ENCODE measurements around the gene C10orf95. TPM values are rescaled to one million over a fixed set of nuclear protein-coding genes. Genes with fewer than 3 reads are reported as not detected.

Gene C10orf95
- total RNA-seq, 1 donor from 2014 or later: not detected

GRCh38 chr10:102492983-102493382, 41.6 kb upstream of the C10orf95 start:
- Mint-ChIP-seq H3K36me3 (ENCODE audit: unreplicated experiment) (no peaks in the 10 kb centered on the region), H3K4me3 (ENCODE audit: unreplicated experiment) (peak overlapping the region; percentile 25), H3K9me3 (ENCODE audit: unreplicated experiment) (peaks cover 4% of the 10 kb centered on the region), H3K4me1 (ENCODE audit: low read depth, unreplicated experiment) (peaks cover 17% of the 10 kb centered on the region), H3K27ac (ENCODE audit: unreplicated experiment) (peak overlapping the region; percentile 66), H3K27me3 (ENCODE audit: unreplicated experiment) (peaks cover 1% of the 10 kb centered on the region)
- TF ChIP-seq CTCF (IDR thresholded peaks at IDR 0.05; ENCODE audit: partially characterized antibody, unreplicated experiment): no peak
- DNase-seq: no peak

GRCh38 chr10:102492344-102492939, 41.1 kb upstream of the C10orf95 start:
- no peak overlapping the region for H3K27ac Mint-ChIP-seq (ENCODE audit: unreplicated experiment)
- H3K4me1 Mint-ChIP-seq (ENCODE audit: low read depth, unreplicated experiment): peaks cover 17% of the 10 kb centered on the region

GRCh38 chr10:102491136-102491535, 39.8 kb upstream of the C10orf95 start:
- Mint-ChIP-seq H3K9me3 (ENCODE audit: unreplicated experiment) (peaks cover 4% of the 10 kb centered on the region), H3K4me1 (ENCODE audit: low read depth, unreplicated experiment) (peaks cover 17% of the 10 kb centered on the region), H3K27ac (ENCODE audit: unreplicated experiment) (peak overlapping the region; percentile 72), H3K27me3 (ENCODE audit: unreplicated experiment) (peaks cover 1% of the 10 kb centered on the region), H3K4me3 (ENCODE audit: unreplicated experiment) (peak overlapping the region; percentile 14), H3K36me3 (ENCODE audit: unreplicated experiment) (no peaks in the 10 kb centered on the region)
- no peak for DNase-seq
- TF ChIP-seq CTCF (IDR thresholded peaks at IDR 0.05; ENCODE audit: partially characterized antibody, unreplicated experiment): no peak

More at GRCh38 chr10:102492344-102492939, 41.1 kb upstream of the C10orf95 start:
- no peak for TF ChIP-seq CTCF (IDR thresholded peaks at IDR 0.05; ENCODE audit: partially characterized antibody, unreplicated experiment)
- H3K27me3 Mint-ChIP-seq (ENCODE audit: unreplicated experiment): peaks cover 1% of the 10 kb centered on the region
- H3K4me3 Mint-ChIP-seq (ENCODE audit: unreplicated experiment): peak overlapping the region; percentile 47
- H3K9me3 Mint-ChIP-seq (ENCODE audit: unreplicated experiment): peaks cover 4% of the 10 kb centered on the region
- H3K36me3 Mint-ChIP-seq (ENCODE audit: unreplicated experiment): no peaks in the 10 kb centered on the region
- no peak for DNase-seq

- no peaks in the 10 kb centered on the region for H3K27me3 Mint-ChIP-seq (ENCODE audit: unreplicated experiment)
- peaks cover 12% of the 10 kb centered on the region for H3K4me1 Mint-ChIP-seq (ENCODE audit: low read depth, unreplicated experiment)
- H3K27ac Mint-ChIP-seq (ENCODE audit: unreplicated experiment): peak overlapping the region; percentile 64
- no peak for TF ChIP-seq CTCF (IDR thresholded peaks at IDR 0.05; ENCODE audit: partially characterized antibody, unreplicated experiment)
- H3K9me3 Mint-ChIP-seq (ENCODE audit: unreplicated experiment): peaks cover 4% of the 10 kb centered on the region
- peak overlapping the region; percentile 38 for H3K4me3 Mint-ChIP-seq (ENCODE audit: unreplicated experiment)
- H3K36me3 Mint-ChIP-seq (ENCODE audit: unreplicated experiment): no peaks in the 10 kb centered on the region
- peak; percentile 56 for DNase-seq
Measured at GRCh38 chr10:102485093-102485784, 33.9 kb upstream of the C10orf95 start.

- Mint-ChIP-seq H3K27me3 (ENCODE audit: unreplicated experiment) (peaks cover 1% of the 10 kb centered on the region), H3K9me3 (ENCODE audit: unreplicated experiment) (peaks cover 12% of the 10 kb centered on the region), H3K36me3 (ENCODE audit: unreplicated experiment) (no peaks in the 10 kb centered on the region), H3K4me3 (ENCODE audit: unreplicated experiment) (no peak overlapping the region), H3K4me1 (ENCODE audit: low read depth, unreplicated experiment) (peaks cover 15% of the 10 kb centered on the region), H3K27ac (ENCODE audit: unreplicated experiment) (no peak overlapping the region)
- no peak for DNase-seq
- TF ChIP-seq CTCF (IDR thresholded peaks at IDR 0.05; ENCODE audit: partially characterized antibody, unreplicated experiment): no peak
Measured at GRCh38 chr10:102484021-102484420, 32.7 kb upstream of the C10orf95 start.

Measured in glutamatergic neuron (in vitro differentiated cells).